Superior temporal gyrus (tissue), 1 donor: Measurements from ENCODE around the gene RSRC2.
"Not testable (repeated sequence)": the region's sequence is repeated elsewhere in the genome, so short reads cannot be mapped to it uniquely, and the experiment has no call there.

ENCODE experiments used
- DNase-seq: peaks from one replicate; pipeline ENCODE4 v3.0.0-alpha.2; 2016; ENCODE audit errors: extremely low spot score

RSRC2 gene

GRCh38 chr12:122486360-122486759 is 40.4 kb downstream of the RSRC2 start:
- DNase-seq, result not testable (repeated sequence)

DNA sequence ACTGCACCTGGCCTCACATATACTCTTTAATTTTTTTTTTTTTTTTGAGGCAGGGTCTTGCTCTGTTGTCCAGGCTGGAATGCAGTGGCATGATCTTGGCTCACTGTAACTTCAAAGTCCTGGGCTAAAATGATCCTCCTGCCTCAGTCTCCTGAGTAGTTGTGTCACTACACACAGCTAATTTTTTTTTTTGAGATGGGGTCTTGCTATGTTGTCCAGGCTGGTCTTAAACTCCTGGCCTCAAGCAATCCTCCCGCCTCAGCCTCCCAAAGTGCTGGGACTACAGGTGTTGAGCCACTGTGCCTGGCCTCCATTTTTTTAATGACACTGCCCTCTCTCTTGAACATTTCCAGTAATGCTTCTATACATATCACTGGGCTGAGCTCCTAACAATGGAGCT is 42.4 kb downstream of the RSRC2 start:
- not testable (repeated sequence) for DNase-seq

DNA sequence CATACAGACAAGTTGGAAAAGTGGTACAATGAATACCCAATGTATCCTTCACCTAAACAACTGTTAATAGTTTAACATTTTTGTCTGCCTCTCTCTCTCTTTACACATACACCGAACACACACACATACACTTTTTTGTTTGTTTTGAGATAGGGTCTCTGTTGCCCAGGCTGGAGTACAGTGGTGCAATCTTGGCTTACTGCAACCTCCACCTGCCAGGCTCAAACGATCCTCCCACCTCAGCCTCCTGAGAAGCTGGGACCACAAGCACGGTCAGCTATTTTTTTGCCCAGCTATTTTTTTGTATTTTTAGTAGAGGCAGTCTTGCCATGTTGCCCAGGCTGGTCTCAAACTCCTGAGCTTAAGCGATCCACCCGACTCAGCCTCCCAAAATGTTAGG is 42.8 kb downstream of the RSRC2 start:
- no peak for DNase-seq

DNA sequence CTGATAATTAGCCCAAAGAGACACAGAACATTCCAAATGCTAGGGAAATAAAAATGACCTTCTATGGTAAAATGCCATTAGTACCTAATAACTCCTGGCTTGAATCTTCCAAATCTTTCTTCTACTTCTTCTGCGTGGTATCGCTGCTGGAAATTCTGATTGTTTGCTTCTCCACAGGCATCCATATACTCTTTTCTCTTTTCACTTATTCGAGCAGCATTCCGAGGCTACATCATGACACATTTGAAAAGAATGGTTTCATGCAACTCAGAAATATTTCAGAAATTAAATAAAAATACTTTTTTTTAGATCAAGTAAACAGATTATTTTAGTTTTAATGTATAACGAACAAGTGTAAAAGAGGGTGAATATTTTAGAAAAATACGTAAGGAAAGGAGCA is 44.9 kb downstream of the RSRC2 start:
- no peak for DNase-seq

- no peak for DNase-seq
Measured at GRCh38 chr12:122480753-122481152, 46.0 kb downstream of the RSRC2 start.

DNA sequence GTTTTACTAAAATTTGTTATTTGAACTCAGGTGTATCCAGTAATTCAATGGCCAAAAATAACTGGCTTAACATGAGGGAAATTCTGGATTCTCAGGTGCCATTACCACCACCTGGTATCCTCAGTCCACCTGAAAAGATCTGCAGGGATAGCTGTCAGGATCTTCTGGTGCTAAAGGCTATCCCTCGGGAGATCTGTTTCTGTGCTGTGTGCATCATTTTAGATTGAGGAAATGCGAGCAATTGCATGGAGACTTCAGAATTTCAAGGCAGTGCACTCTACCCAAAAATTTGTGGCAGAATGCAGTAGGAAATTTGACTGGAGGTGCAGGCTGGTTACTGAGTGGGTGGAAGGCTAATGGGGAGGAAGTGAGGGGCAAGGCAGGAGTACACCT is 52.4 kb downstream of the RSRC2 start:
- DNase-seq, result no peak

GRCh38 chr12:122473543-122474323 is 53.0 kb downstream of the RSRC2 start:
- no peak for DNase-seq

- DNase-seq, result peak; percentile 88
Measured at GRCh38 chr12:122471324-122472226, 55.2 kb downstream of the RSRC2 start.

DNA sequence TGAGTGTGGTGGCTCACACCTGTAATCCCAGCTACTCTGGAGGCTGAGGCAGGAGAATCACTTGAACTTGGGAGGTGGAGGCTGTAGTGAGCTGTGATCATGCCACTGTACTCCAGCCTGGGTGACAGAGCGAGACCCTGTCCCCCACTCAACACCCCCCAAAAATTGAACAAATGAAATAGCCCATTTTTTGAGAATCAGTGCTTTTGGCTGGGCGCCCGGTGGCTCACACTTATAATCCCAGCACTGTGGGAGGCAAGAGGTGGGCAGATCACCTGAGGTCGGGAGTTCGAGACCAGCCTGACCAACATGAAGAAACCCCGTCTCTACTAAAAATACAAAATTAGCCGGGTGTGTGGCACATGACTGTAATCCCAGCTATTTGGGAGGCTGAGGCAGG is 56.2 kb downstream of the RSRC2 start:
- not testable (repeated sequence) for DNase-seq

GRCh38 chr12:122469856-122470255 is 56.9 kb downstream of the RSRC2 start:
- not testable (repeated sequence) for DNase-seq

DNA sequence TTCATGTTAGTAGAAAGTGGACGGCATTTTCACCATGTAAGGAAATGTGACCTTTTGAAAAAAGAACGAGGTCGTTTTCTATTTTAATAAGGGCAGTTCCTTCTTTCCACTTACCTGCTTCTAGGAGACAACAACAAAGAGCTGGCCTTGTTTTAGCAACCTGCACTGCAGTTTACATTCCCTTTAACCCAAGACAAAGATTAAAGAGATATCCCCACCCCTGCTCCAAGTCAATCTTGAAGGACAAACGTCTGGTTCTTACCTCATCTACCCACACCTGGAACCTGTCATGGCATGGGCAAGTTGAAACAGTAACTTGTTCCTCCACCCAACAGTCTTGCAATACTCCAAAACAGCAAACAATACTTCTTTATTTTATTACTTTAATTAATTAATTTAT is 58.8 kb downstream of the RSRC2 start:
- no peak for DNase-seq

DNA sequence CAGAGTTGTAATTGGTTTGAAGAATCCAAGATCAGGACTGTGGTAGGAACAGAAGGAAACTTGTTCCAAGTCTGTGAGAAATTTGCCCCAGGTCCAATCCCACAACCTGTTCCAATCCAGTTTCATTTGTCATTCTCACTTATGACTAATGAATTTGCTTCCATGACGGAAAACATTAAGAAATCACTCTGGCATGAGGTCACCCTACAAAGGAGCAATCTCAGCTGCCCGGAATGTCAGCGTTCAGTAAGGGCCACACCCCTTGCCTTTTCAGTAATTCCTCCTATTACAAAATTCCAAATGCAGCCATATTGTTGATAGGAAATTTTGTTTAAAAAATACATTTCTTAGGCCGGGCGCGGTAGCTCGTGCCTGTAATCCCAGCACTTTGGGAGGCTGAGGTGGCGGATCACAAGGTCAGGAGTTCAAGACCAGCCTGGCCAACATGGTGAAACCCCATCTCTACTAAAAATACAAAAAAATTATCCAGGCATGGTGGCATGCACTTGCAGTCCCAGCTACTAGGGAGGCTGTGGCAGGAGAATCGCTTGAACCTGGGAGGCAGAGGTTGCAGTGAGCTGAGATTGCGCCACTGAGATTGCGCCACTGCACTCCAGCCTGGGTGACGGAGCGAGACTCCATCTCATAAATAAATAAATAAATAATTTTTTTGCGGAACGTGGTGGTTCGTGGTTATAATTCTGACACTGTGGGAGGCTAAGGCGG is 62.3 kb downstream of the RSRC2 start:
- DNase-seq, result not testable (repeated sequence)

DNA sequence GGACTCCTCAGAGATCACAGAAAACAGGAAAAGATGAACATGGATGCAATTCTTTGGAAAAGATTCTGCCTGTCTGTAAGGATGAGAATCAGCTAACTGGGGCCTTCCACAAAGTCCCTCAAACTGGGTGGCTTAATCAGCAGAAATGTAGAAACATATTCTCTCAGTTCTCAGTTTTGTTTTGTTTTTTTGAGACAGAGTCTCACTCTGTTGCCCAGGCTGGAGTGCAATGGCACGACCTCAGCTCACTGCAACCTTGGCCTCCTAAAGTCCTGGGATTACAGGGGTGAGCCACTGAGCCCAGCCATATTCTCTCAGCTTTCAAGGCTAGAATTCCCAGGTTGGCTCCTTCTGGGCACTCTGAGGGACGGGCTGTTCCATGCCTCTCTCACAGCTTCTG is 66.1 kb downstream of the RSRC2 start:
- DNase-seq, result no peak

DNA sequence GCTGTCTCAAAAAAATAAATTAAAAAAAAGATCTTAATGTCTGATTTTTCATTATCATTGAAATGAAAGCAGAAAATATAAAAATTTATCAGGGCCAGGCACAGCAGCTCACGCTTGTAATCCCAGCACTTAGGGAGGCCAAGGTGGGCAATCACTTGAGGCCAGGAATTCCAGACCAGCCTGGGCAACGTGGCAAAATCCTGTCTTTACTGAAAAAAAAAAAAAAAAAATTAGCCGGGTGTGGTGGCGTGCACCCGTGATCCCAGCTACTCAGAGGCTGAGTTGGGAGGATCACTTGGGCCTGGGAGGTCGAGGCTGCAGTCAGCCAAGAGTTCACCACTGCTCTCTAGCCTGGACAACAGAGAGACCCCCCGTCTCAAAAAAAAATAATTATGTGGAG is 66.7 kb downstream of the RSRC2 start:
- no peak for DNase-seq

DNA sequence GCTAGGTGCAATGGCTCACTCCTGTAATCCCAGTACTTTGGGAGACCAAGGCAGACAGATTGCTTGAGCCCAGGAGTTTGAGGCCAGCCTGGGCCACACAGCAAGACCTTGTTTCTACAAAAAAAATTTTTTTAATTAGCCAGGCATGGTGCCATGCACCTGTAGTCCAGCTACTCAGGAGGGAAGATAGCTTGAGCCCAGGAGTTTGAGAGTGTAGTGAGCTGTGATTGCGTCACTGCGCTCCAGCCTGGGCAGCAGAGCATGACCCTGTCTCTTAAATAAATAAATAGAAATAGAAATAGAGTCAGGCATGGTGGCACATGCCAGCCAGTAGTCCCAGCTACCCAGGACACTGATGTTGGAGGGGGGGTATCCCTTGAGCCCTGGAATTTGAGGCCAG is 67.5 kb downstream of the RSRC2 start:
- DNase-seq, result no peak

DNA sequence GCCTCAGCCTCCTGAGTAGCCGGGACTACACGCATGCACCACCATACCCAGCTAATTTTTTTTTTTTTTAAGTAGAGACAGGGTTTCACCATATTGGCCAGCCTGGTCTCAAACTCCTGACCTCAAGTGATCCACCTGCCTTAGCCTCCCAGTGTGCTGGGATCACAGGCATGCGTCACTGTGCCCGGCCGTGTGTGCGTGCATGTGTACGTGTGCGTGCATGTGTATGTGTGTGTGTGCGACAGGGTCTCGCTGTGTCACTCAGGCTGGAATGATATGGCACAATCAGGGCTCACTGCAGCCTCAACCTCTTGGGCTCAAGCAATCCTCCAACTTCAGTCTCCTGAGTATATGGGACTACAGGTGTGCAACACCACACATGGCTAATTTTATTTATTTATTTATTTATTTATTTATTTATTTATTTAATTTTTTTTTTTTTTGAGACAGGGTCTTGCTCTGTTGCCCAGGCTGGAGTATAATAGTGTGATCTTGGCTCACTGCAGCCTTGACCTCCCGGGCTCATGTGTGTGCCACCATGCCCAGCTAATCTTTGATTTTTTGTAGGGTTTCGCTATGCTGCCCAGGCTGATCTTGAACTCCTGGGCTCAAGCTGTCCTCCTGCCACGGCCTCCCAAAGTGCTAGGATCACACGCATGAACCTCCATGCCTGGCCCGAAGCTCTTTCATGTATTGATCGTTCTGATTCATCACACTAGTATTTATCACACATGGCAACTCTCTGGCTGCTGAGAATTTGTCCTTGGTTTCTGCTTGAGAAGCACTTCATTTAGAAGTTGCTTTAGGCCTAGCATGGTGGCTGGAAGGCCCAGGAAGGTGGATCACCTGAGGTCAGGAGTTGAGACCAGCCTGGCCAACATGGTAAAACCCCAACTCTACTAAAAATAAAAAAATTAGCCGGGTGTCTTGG is 68.4 kb downstream of the RSRC2 start:
- DNase-seq, result no peak

DNA sequence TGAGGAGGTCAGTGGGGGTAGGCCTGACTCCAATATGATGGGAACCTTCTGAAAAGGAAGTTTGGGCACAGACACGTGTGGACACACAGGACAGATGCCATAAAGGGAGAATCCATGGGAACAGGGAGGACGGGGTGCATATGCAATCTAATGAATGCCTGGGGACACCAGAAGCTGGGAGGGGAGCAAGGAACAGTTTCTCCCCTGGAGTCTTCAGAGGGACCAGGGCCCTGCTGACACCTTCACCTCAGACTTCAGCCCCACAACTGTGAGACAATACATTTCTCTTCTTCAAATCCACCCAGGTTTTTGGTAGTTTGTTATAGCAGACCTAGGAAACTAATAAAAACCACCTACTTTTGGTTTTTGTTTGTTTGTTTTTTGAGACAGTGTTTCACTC is 69.1 kb downstream of the RSRC2 start:
- no peak for DNase-seq

GRCh38 chr12:122454739-122455138 is 72.0 kb downstream of the RSRC2 start:
- DNase-seq, result no peak

GRCh38 chr12:122454250-122454721 is 72.5 kb downstream of the RSRC2 start:
- no peak for DNase-seq
